H9 (cell line): ENCODE measurements around the gene NFE2L2. TPM values are rescaled to one million over a fixed set of nuclear protein-coding genes. Genes with fewer than 3 reads are reported as not detected.

ENCODE experiments used
- DNase-seq: peaks from one replicate; pipeline ENCODE4 v3.0.0-alpha.2; 2017
- H2AFZ ChIP-seq: one replicate; pipeline ENCODE4 v1.6.1; 2013; ENCODE audit warnings: mild to moderate bottlenecking, low read length, control low read depth, moderate library complexity
- H2AK5ac ChIP-seq: 2 replicates; pipeline ENCODE4 v1.6.1; 2013; ENCODE audit warnings: low read length, control low read depth, mixed read lengths; ENCODE audit not compliant: insufficient read length
- H2BK120ac ChIP-seq: one replicate; pipeline ENCODE4 v1.6.1; 2013; ENCODE audit warnings: low read depth, mild to moderate bottlenecking, low read length, control low read depth, inconsistent platforms; ENCODE audit not compliant: poor library complexity, severe bottlenecking
- H2BK12ac ChIP-seq: 2 replicates; pipeline ENCODE4 v1.6.1; 2013; ENCODE audit warnings: low read length, control low read depth, mixed read lengths, low read depth; ENCODE audit not compliant: insufficient read length
- H2BK15ac ChIP-seq: 2 replicates; pipeline ENCODE4 v1.6.1; 2013; ENCODE audit warnings: low read depth, low read length, control low read depth
- H2BK20ac ChIP-seq: one replicate; pipeline ENCODE4 v1.6.1; 2013; ENCODE audit warnings: low read depth, mild to moderate bottlenecking, low read length, control low read depth, inconsistent platforms; ENCODE audit not compliant: poor library complexity, severe bottlenecking
- H2BK5ac ChIP-seq: 2 replicates; pipeline ENCODE4 v1.6.1; 2013; ENCODE audit warnings: low read length, control low read depth, mixed read lengths; ENCODE audit not compliant: insufficient read length
- H3K14ac ChIP-seq: 2 replicates; pipeline ENCODE4 v1.6.1; 2013; ENCODE audit warnings: low read length, control low read depth; ENCODE audit not compliant: insufficient read depth
- H3K18ac ChIP-seq: 2 replicates; pipeline ENCODE4 v1.6.1; 2013; ENCODE audit warnings: low read depth, mild to moderate bottlenecking, mixed read lengths, low read length, control low read depth; ENCODE audit not compliant: insufficient read length
- H3K23ac ChIP-seq: 2 replicates; pipeline ENCODE4 v1.6.1; 2013; ENCODE audit warnings: low read length, control low read depth, mixed read lengths, low read depth; ENCODE audit not compliant: insufficient read length
- H3K23me2 ChIP-seq: 2 replicates; pipeline ENCODE4 v1.6.1; 2013; ENCODE audit warnings: low read depth, mild to moderate bottlenecking, mixed read lengths, low read length, control low read depth; ENCODE audit not compliant: insufficient read length, poor library complexity, severe bottlenecking
- H3K27ac ChIP-seq: 2 replicates; pipeline ENCODE4 v1.5.1; 2013; ENCODE audit warnings: low read length, control low read depth, mixed read lengths, low read depth; ENCODE audit not compliant: insufficient read length
- H3K27me3 ChIP-seq: 2 replicates; pipeline ENCODE4 v1.6.1; 2013; ENCODE audit warnings: low read length, control low read depth, inconsistent platforms; ENCODE audit not compliant: insufficient read depth
- H3K4ac ChIP-seq: 2 replicates; pipeline ENCODE4 v1.6.1; 2013; ENCODE audit warnings: low read depth, mild to moderate bottlenecking, control low read depth, inconsistent platforms, low read length, moderate library complexity
- H3K4me1 ChIP-seq: 2 replicates; pipeline ENCODE4 v1.6.1; 2013; ENCODE audit warnings: low read length, control low read depth, inconsistent platforms; ENCODE audit not compliant: insufficient read depth
- H3K4me2 ChIP-seq: 2 replicates; pipeline ENCODE4 v1.6.1; 2013; ENCODE audit warnings: low read length, control low read depth, mixed read lengths; ENCODE audit not compliant: insufficient read length, insufficient read depth
- H3K56ac ChIP-seq: 2 replicates; pipeline ENCODE4 v1.6.1; 2013; ENCODE audit warnings: low read depth, mild to moderate bottlenecking, mixed read lengths, low read length, control low read depth; ENCODE audit not compliant: insufficient read length
- H3K79me1 ChIP-seq: 2 replicates; pipeline ENCODE4 v1.6.1; 2013; ENCODE audit warnings: low read depth, mild to moderate bottlenecking, moderate library complexity, low read length, control low read depth, inconsistent platforms; ENCODE audit not compliant: insufficient read depth, poor library complexity, severe bottlenecking
- H3K79me2 ChIP-seq: 2 replicates; pipeline ENCODE4 v1.6.1; 2013; ENCODE audit warnings: low read length, control low read depth, inconsistent platforms; ENCODE audit not compliant: insufficient read depth
- H3K9ac ChIP-seq: 2 replicates; pipeline ENCODE4 v1.6.1; 2013; ENCODE audit warnings: low read length, control low read depth, mixed read lengths; ENCODE audit not compliant: insufficient read length; ENCODE audit errors: extremely low read depth
- H3K9me3 ChIP-seq: one replicate; pipeline ENCODE4 v1.6.1; 2013; ENCODE audit warnings: low read depth, low read length, inconsistent platforms; ENCODE audit not compliant: control insufficient read depth
- H3T11ph ChIP-seq: one replicate; pipeline ENCODE4 v1.6.1; 2013; ENCODE audit warnings: mild to moderate bottlenecking, low read length, control low read depth, inconsistent platforms
- H4K20me1 ChIP-seq: one replicate; pipeline ENCODE4 v1.6.1; 2013; ENCODE audit not compliant: control insufficient read depth, insufficient read length, insufficient read depth
- H4K5ac ChIP-seq: 2 replicates; pipeline ENCODE4 v1.6.1; 2013; ENCODE audit warnings: low read depth, mild to moderate bottlenecking, mixed read lengths, low read length, control low read depth; ENCODE audit not compliant: insufficient read length
- H4K8ac ChIP-seq: replicated peaks from 2 replicates; pipeline ENCODE4 v1.6.1; 2013; ENCODE audit warnings: low read length, control low read depth, mixed read lengths, low read depth; ENCODE audit not compliant: insufficient read length
- H4K91ac ChIP-seq: 2 replicates; pipeline ENCODE4 v1.6.1; 2013; ENCODE audit warnings: low read depth, mild to moderate bottlenecking, moderate library complexity, mixed read lengths, low read length, control low read depth; ENCODE audit not compliant: insufficient read length
- H3K27ac Mint-ChIP-seq, 3 experiments: 2 replicates in 2 of 3; 3 replicates in 1 of 3; pipeline ENCODE4 v1.8.0; 2020 to 2021; ENCODE audit warnings: mixed read lengths in 3 of 3, mild to moderate bottlenecking in 1 of 3, moderate library complexity in 1 of 3
- H3K27me3 Mint-ChIP-seq: 2 replicates; pipeline ENCODE4 v1.8.0; 2021; ENCODE audit warnings: low read depth, mild to moderate bottlenecking, moderate library complexity, mixed read lengths
- H3K36me3 Mint-ChIP-seq, 3 experiments: 2 replicates in 2 of 3; 3 replicates in 1 of 3; pipeline ENCODE4 v1.8.0; 2020 to 2021; ENCODE audit warnings: low read depth in 3 of 3, mixed read lengths in 3 of 3; ENCODE audit not compliant: insufficient read depth in 1 of 3
- H3K4me1 Mint-ChIP-seq, 2 experiments: 2 replicates each; pipeline ENCODE4 v1.8.0; 2020; ENCODE audit warnings: mixed read lengths in 2 of 2
- H3K4me3 Mint-ChIP-seq, 2 experiments: 2 replicates in 1 of 2; 3 replicates in 1 of 2; pipeline ENCODE4 v1.8.0; 2020 to 2021; ENCODE audit warnings: mild to moderate bottlenecking in 2 of 2, mixed read lengths in 2 of 2, moderate library complexity in 1 of 2
- H3K9me3 Mint-ChIP-seq, 2 experiments: 2 replicates in 1 of 2; 3 replicates in 1 of 2; pipeline ENCODE4 v1.8.0; 2020; ENCODE audit warnings: mild to moderate bottlenecking in 2 of 2, mixed read lengths in 2 of 2, moderate library complexity in 1 of 2
- CTCF ChIP-seq: fragments of 200-600 bp; sonication (generic); conservative IDR thresholded peaks from 3 replicates; pipeline ENCODE4 v1.8.0; 2021; ENCODE audit warnings: antibody characterized with exemption, mild to moderate bottlenecking
- WGBS: extraction: QIAGEN DNeasy Blood & Tissue Kit; methylation state at CpG from one replicate; pipeline ENCODE4 v1.1.7; 2013; ENCODE audit warnings: missing lambda C conversion rate, low lambda C conversion rate, mixed read lengths; ENCODE audit not compliant: insufficient read length; ENCODE audit errors: extremely low coverage; 5-methylcytosine and 5-hydroxymethylcytosine counted together
- total RNA-seq: library from RNA; stranded (reverse); gene quantifications from 2 replicates; pipeline ENCODE4 v1.2.1, GENCODE V29; 2021

The NFE2L2 gene
- total RNA-seq, 1 experiment from 2014 or later, result 42.5 TPM

GRCh38 chr2:177253704-177254103, 10.8 kb downstream of the NFE2L2 start:
- WGBS, result no CpG with 5 or more reads among the region's 3 CpGs
- Mint-ChIP-seq H3K36me3 (peaks cover 12 to 21% (median 15%) of the 10 kb centered on the region in 3 experiments), H3K9me3 (peaks cover 13 to 14% of the 10 kb centered on the region in 2 experiments), H3K4me3 (no peak overlapping the region), H3K4me1 (peaks cover 51 to 66% of the 10 kb centered on the region in 2 experiments), H3K27me3 (no peaks in the 10 kb centered on the region), H3K27ac (no peak overlapping the region)
- Histone ChIP-seq H2BK20ac (no peak overlapping the region), H2BK5ac (no peak overlapping the region), H3K18ac (no peak overlapping the region), H3K4me1 (peaks cover 2% of the 10 kb centered on the region; the same call in 1 of the 2 replicates), H3K27me3 (no peaks in the 10 kb centered on the region), H3T11ph (no peak overlapping the region), H3K9me3 (peaks cover 5% of the 10 kb centered on the region), H2AFZ (no peak overlapping the region), H3K23me2 (no peaks in the 10 kb centered on the region), H4K8ac (no peak overlapping the region), H3K79me1 (peaks cover 12% of the 10 kb centered on the region), H3K27ac (no peak overlapping the region), H4K5ac (no peak overlapping the region), H3K9ac (no peak overlapping the region), H3K79me2 (peaks cover 46% of the 10 kb centered on the region), H3K4me2 (no peak overlapping the region), H2AK5ac (no peak overlapping the region), H3K4ac (no peak overlapping the region), H3K23ac (no peak overlapping the region), H2BK12ac (no peak overlapping the region), H2BK15ac (no peak overlapping the region), H4K20me1 (no peaks in the 10 kb centered on the region), H4K91ac (no peak overlapping the region), H2BK120ac (no peak overlapping the region), H3K56ac (no peak overlapping the region), H3K14ac (no peak overlapping the region)
- DNase-seq, result no peak
- TF ChIP-seq CTCF, result no peak
